ENCODE results near the gene ARHGAP10. TPM values are rescaled to one million over a fixed set of nuclear protein-coding genes. Genes with fewer than 3 reads are reported as not detected.

ARHGAP10 gene
- total RNA-seq, 4 donors from 2014 or later: 131 to 217 (median 206) TPM

DNA sequence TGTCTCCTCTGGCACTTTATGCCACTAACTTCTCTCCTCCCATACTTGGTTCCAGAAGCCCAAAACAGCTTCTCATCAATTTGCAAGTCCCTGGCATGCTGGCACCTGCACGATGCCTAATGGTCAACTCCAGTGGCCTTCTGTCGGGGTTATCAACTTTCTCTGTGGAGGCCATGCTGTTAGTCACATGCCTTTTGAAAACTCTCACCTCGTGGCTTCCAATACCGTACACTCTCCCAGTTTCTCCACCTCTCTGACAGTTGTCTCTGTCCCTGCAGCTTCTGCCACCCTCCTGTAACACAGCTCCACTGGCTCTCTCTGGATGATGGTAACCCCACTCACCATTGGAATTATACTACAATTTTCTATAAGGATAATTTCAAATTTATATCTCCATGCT lies 386.3 kb downstream of the ARHGAP10 start:
- Histone ChIP-seq H3K4me3 (no peak overlapping the region), H3K27ac (no peak overlapping the region), H3K4me1 (peaks cover 0 to 19% (median 0%) of the 10 kb centered on the region in 4 donors), H3K36me3 (peaks cover 0 to 43% (median 5%) of the 10 kb centered on the region in 3 donors), H3K27me3 (no peaks in the 10 kb centered on the region), H3K9me3 (peaks cover 0 to 11% (median 3%) of the 10 kb centered on the region in 4 donors)
- WGBS, 2 donors: 96 to 98% methylated on average over 4 of the region's 4 CpGs
- no peak for DNase-seq (ENCODE audit: low spot score in 2 of 2)
- TF ChIP-seq POLR2A (IDR thresholded peaks at IDR 0.05) (no peak), EP300 (IDR thresholded peaks at IDR 0.05) (no peak)
- TF ChIP-seq, protein P1, sequence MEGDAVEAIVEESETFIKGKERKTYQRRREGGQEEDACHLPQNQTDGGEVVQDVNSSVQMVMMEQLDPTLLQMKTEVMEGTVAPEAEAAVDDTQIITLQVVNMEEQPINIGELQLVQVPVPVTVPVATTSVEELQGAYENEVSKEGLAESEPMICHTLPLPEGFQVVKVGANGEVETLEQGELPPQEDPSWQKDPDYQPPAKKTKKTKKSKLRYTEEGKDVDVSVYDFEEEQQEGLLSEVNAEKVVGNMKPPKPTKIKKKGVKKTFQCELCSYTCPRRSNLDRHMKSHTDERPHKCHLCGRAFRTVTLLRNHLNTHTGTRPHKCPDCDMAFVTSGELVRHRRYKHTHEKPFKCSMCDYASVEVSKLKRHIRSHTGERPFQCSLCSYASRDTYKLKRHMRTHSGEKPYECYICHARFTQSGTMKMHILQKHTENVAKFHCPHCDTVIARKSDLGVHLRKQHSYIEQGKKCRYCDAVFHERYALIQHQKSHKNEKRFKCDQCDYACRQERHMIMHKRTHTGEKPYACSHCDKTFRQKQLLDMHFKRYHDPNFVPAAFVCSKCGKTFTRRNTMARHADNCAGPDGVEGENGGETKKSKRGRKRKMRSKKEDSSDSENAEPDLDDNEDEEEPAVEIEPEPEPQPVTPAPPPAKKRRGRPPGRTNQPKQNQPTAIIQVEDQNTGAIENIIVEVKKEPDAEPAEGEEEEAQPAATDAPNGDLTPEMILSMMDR (IDR thresholded peaks at IDR 0.05): no peak

DNA sequence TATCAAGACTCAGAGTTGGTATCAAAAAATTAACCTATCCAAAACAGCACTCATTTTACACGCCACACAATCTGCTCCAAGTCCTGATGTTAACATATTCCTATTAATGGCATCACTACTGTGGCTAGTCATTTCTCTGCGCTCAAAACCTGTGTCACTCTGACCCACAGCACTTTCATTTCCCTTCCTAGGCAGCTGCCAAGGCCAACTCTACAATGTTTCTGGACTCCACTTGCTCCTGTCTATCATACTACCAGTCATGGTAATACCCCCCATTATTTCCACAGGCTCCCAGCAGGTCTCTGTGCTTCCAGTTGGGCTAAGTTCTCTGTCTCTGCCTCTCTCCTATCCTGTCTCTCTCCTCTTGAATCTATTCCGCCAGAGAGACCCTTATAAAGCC lies 386.7 kb downstream of the ARHGAP10 start:
- Histone ChIP-seq H3K27me3 (no peaks in the 10 kb centered on the region), H3K27ac (no peak overlapping the region), H3K4me1 (peaks cover 0 to 19% (median 0%) of the 10 kb centered on the region in 4 donors), H3K9me3 (peaks cover 0 to 15% (median 6%) of the 10 kb centered on the region in 4 donors), H3K36me3 (peaks cover 0 to 42% (median 5%) of the 10 kb centered on the region in 3 donors), H3K4me3 (no peak overlapping the region)
- no peak for TF ChIP-seq POLR2A (IDR thresholded peaks at IDR 0.05)
- no peak for TF ChIP-seq EP300 (IDR thresholded peaks at IDR 0.05)
- TF ChIP-seq, protein P1 (IDR thresholded peaks at IDR 0.05): no peak
- WGBS, 2 donors: 86 to 89% methylated on average over 3 of the region's 3 CpGs
- DNase-seq (ENCODE audit: low spot score in 2 of 2): no peak

DNA sequence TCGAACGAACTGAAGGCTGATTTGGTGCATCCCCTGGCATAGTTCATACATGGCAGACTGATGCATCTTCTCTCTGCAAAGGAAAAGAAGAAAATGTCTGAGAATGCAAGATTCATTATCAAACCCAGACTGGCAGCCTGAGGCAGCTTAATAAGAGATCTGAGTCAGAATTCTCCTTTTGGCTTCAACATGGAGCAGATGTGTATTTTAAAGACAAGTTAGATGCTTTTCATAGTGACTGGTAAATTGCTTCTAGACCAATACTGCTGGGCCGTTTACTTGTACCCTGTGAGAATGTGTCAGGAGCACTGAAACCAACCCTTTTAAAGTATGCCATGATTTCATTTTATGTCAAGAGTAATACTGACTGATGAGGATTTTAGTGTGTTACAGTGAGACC lies 388.3 kb downstream of the ARHGAP10 start:
- H3K4me3 ChIP-seq: no peak overlapping the region
- H3K4me1 ChIP-seq: peaks cover 0 to 19% (median 0%) of the 10 kb centered on the region in 4 donors
- H3K9me3 ChIP-seq: peaks cover 0 to 31% (median 13%) of the 10 kb centered on the region in 4 donors
- H3K36me3 ChIP-seq: peaks cover 0 to 43% (median 5%) of the 10 kb centered on the region in 3 donors
- no peaks in the 10 kb centered on the region for H3K27me3 ChIP-seq
- TF ChIP-seq, protein P1 (IDR thresholded peaks at IDR 0.05): no peak
- TF ChIP-seq EP300 (IDR thresholded peaks at IDR 0.05): no peak
- TF ChIP-seq POLR2A (IDR thresholded peaks at IDR 0.05): no peak
- 80 to 82% methylated on average over 3 of the region's 3 CpGs for WGBS, 2 donors
- no peak for DNase-seq (ENCODE audit: low spot score in 2 of 2)
- no peak overlapping the region for H3K27ac ChIP-seq

Small RNA genes lying within 50 kb of the gene (small RNA-seq; reads per million reads assigned to genes)
- gene MIR4799 (not detected), gene RN7SL254P (not detected), gene RNA5SP165 (not detected)

Other genes starting within 250 kb of the ARHGAP10 start
- gene TMEM184C, start 114.7 kb upstream of the ARHGAP10 start, total RNA-seq: 10 to 100 TPM; 22.2 to 33.2 (median 24.4) TPM
- gene PRMT9, start 47.9 kb upstream of the ARHGAP10 start, total RNA-seq: 10 to 100 TPM in 1 of 4 donors, 1 to 10 TPM in 3; 5.9 to 11.1 (median 6.9) TPM